K562 (cell line): ENCODE results near the gene LGALS7. TPM values are rescaled to one million over a fixed set of nuclear protein-coding genes. Genes with fewer than 3 reads are reported as not detected.

Experiments used
- ATAC-seq: fragments of 200-7000 bp; cut with Tn5 transposase; 3 replicates; pipeline ENCODE4 v1.9.1; 2020; ENCODE audit warnings: moderate library complexity
- BruUV-seq: library from RNA; stranded (reverse); fragments of 400-500 nt; replicated peaks from 2 replicates; lab custom pipeline; 2021; lab: Mats Ljungman, UMichigan
- CTCF ChIA-PET: fragments of 300-600 bp; formaldehyde crosslinking; extraction: SDS; loops from one replicate; lab custom pipeline; 2021; ENCODE audit warnings: low intra/inter-chr PET ratio; lab: Yijun Ruan, JAX
- POLR2A ChIA-PET: fragments of 300-600, 350-650 bp; sonication (Branson Sonifier 250); formaldehyde crosslinking; extraction: SDS; loops from one replicate; lab custom pipeline; 2021; ENCODE audit warnings: antibody characterized with exemption, inconsistent platforms; lab: Yijun Ruan, JAX
- DNase-seq, 4 experiments: peaks; one replicate each; pipeline versions ENCODE4 v3.0.0 to v3.0.0-alpha.2; 2011 to 2018; ENCODE audit warnings: low spot score in 3 of 4, mixed read lengths in 3 of 4; ENCODE audit errors: extremely low read depth in 1 of 4
- FAIRE-seq: peaks from 2 replicates; lab custom pipeline; 2011; peaks lifted over from hg19 to GRCh38; lab: Jason Lieb, UNC
- H2AFZ ChIP-seq: 2 replicates; pipeline ENCODE4 v1.6.0; 2011; ENCODE audit warnings: low read depth, low read length, control low read depth, inconsistent platforms
- H3K27ac ChIP-seq: fragments of 200-600 bp; 3 replicates; pipeline ENCODE4 v1.8.0; 2011; ENCODE audit warnings: low read depth, mild to moderate bottlenecking, control low read depth, inconsistent platforms, low read length, moderate library complexity, mixed read lengths; ENCODE audit errors: extremely low read depth
- H3K27me3 ChIP-seq, 2 experiments: fragments of 300-600 bp in 1 of 2; 2 replicates in 1 of 2; 3 replicates in 1 of 2; pipeline versions ENCODE4 v1.6.0 to v1.8.0; 2011; ENCODE audit warnings: inconsistent platforms in 2 of 2, low read length in 2 of 2, mild to moderate bottlenecking in 1 of 2, mixed read lengths in 1 of 2, moderate library complexity in 1 of 2; ENCODE audit not compliant: control insufficient read depth in 2 of 2, insufficient read depth in 2 of 2
- H3K36me3 ChIP-seq: fragments of 300-600 bp; 3 replicates; pipeline ENCODE4 v1.8.0; 2011; ENCODE audit warnings: mild to moderate bottlenecking, low read length, inconsistent platforms; ENCODE audit not compliant: control insufficient read depth, insufficient read depth
- H3K4me1 ChIP-seq, 2 experiments: fragments of 200-600 bp in 1 of 2; replicated peaks in 1 of 2; 2 replicates in 1 of 2; 3 replicates in 1 of 2; pipeline versions ENCODE4 v1.5.1 to v1.8.0; 2011; ENCODE audit warnings: inconsistent platforms in 2 of 2, low read length in 2 of 2, mild to moderate bottlenecking in 1 of 2, mixed read lengths in 1 of 2, moderate library complexity in 1 of 2; ENCODE audit not compliant: control insufficient read depth in 2 of 2, insufficient read depth in 2 of 2
- H3K4me2 ChIP-seq: 2 replicates; pipeline ENCODE4 v1.6.1; 2011; ENCODE audit warnings: low read length, control low read depth, inconsistent platforms, mixed read lengths; ENCODE audit not compliant: insufficient read depth
- H3K4me3 ChIP-seq: fragments of 200-600 bp; sonication (generic), shearing (Covaris generic); 2 replicates; pipeline ENCODE4 v1.5.1; 2016; ENCODE audit warnings: control low read depth, inconsistent platforms
- H3K79me2 ChIP-seq: fragments of 200-600 bp; 3 replicates; pipeline ENCODE4 v1.8.0; 2011; ENCODE audit warnings: low read length, inconsistent platforms; ENCODE audit not compliant: control insufficient read depth, insufficient read depth
- H3K9ac ChIP-seq, 2 experiments: 2 replicates each; pipeline versions ENCODE4 v1.6.0 to v1.6.1; 2011; ENCODE audit warnings: low read depth in 2 of 2, low read length in 2 of 2, control low read depth in 1 of 2, inconsistent platforms in 1 of 2, mild to moderate bottlenecking in 1 of 2, mixed read lengths in 1 of 2; ENCODE audit not compliant: insufficient read depth in 1 of 2
- H3K9me1 ChIP-seq: one replicate; pipeline ENCODE4 v1.6.0; 2011; ENCODE audit warnings: inconsistent platforms, mild to moderate bottlenecking, low read length, moderate library complexity; ENCODE audit not compliant: control insufficient read depth, insufficient read depth
- H3K9me3 ChIP-seq: replicated peaks from 2 replicates; pipeline ENCODE4 v1.5.1; 2011; ENCODE audit warnings: low read depth, low read length, inconsistent platforms; ENCODE audit not compliant: control insufficient read depth, insufficient read depth
- H4K20me1 ChIP-seq: replicated peaks from 2 replicates; pipeline ENCODE4 v1.6.1; 2011; ENCODE audit warnings: low read length, inconsistent platforms, mixed read lengths; ENCODE audit not compliant: control insufficient read depth, insufficient read depth
- CHAMP1 ChIP-seq: fragments of 450-650 bp; IDR thresholded peaks from 2 replicates; pipeline ENCODE4 v1.6.1; 2016; ENCODE audit warnings: mild to moderate bottlenecking
- KLF10 ChIP-seq: fragments of 250-450 bp; sonication (Bioruptor Pico); IDR thresholded peaks from 2 replicates; pipeline ENCODE4 v1.6.1; 2021; ENCODE audit warnings: matching md5 sums
- LEF1 ChIP-seq: fragments of 450-650 bp; IDR thresholded peaks from 2 replicates; pipeline ENCODE4 v1.6.1; 2016; ENCODE audit warnings: mild to moderate bottlenecking
- ZKSCAN3 ChIP-seq: fragments of 250-450 bp; sonication (Bioruptor Pico); IDR thresholded peaks from 2 replicates; pipeline ENCODE4 v1.4.0; 2020
- ZNF830 ChIP-seq: fragments of 250-450 bp; sonication (Bioruptor Pico); IDR thresholded peaks from 2 replicates; pipeline ENCODE4 v1.5.0; 2021; ENCODE audit warnings: mild to moderate bottlenecking
- WGBS: fragments of 100-300 bp; shearing (Covaris generic); methylation state at CpG from one replicate; pipeline ENCODE4 v1.1.6; 2016; ENCODE audit warnings: low coverage, mixed read lengths; ENCODE audit not compliant: insufficient coverage; ENCODE audit errors: missing lambda C conversion rate; 5-methylcytosine and 5-hydroxymethylcytosine counted together
- in situ Hi-C: fragments of 300-500 bp; cut with MboI; formaldehyde crosslinking; loops from 4 replicates; pipeline ENCODE4 v1.15.0; 2018; ENCODE audit warnings: inconsistent platforms, mixed read lengths
- intact Hi-C: fragments of 100-400 bp; cut with micrococcal nuclease; formaldehyde crosslinking; loops from 2 replicates; pipeline ENCODE4 v1.14.2; 2022
- polyA plus RNA-seq, 8 experiments: library from polyadenylated mRNA; depleted of rRNA in 4 of 8; stranded (reverse) in 5 of 8; unstranded in 3 of 8; fragments of >200 nt; fragmentation: Nextera tagmentation in 2 of 8; fragmentation: Illumina TruSeq in 1 of 8; extraction: Ambion mirVana in 2 of 8; extraction: Trizol in 1 of 8; gene quantifications; 2 replicates each; pipeline versions ENCODE4 v1.2.1 to v1.2.3, GENCODE V29; 2011 to 2014; ENCODE audit warnings: inconsistent platforms in 1 of 8, missing spikeins in 1 of 8
- total RNA-seq, 7 experiments: library from RNA; depleted of rRNA in 6 of 7; stranded (reverse); fragments of >200 nt in 6 of 7; fragmentation: Illumina TruSeq in 2 of 7; extraction: Trizol in 2 of 7; gene quantifications; 2 replicates each; pipeline versions ENCODE4 v1.2.1 to v1.2.3, GENCODE V29; 2011 to 2021; ENCODE audit warnings: low replicate concordance in 1 of 7

Gene LGALS7
- total and polyA plus RNA-seq, 9 of the 15 experiments (the other 6 are each of a cell fraction or from before 2014, with no cell fraction given) = not detected

DNA sequence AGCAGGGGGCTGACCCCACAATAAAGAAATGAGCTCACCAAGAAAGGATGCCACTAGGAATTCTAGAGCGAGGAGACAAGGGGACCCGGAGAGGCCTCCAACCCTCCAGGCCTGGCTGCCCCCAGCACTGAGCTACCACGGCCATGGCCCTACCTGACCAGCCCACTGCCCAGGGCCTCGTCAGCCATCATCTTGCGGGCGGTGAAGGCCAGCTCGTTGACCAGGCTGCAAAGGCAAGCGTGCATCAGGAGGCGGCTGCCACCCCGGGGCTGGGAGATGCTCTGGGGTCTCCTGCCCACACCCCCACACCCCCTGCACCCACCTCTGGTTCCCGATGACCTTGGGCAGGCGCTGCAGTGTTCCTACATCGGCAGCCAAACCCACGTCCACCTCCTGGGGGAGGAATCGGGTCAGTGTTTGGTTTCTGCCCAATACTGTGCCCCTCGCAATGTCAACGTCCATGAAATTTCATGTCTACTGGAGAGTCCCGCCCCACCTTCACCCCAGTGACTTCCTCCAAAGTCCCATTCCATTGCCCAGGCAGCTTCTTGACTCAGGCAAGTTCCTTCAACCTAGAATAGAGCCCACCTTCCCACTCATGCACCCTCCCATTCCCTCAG is 42.9 kb upstream of the LGALS7 start:
- H3K36me3 ChIP-seq = peaks cover 22% of the 10 kb centered on the region; the same call in 2 of the 3 replicates
- no peaks in the 10 kb centered on the region for H4K20me1 ChIP-seq
- no peak overlapping the region for H2AFZ ChIP-seq
- no peak overlapping the region for H3K4me3 ChIP-seq
- no peak overlapping the region for H3K4me2 ChIP-seq
- ChIA-PET POLR2A (interaction anchor here (1.5 kb wide), 1 partner anchor 15 kb away, joined by 4 read pairs; the partner anchor contains the start of gene ECH1), CTCF (no interaction called here)
- DNase-seq (no peak), FAIRE-seq (no peak), ATAC-seq (no peak)
- H3K9ac ChIP-seq = no peak overlapping the region
- H3K9me1 ChIP-seq = no peaks in the 10 kb centered on the region
- H3K27ac ChIP-seq = no peak overlapping the region
- TF ChIP-seq CHAMP1 (no peak), KLF10 (CRISPR knock-in tag) (no peak), ZNF830 (CRISPR knock-in tag) (no peak), ZKSCAN3 (CRISPR knock-in tag) (no peak), LEF1 (no peak)
- in situ Hi-C loops = no loop called here
- H3K79me2 ChIP-seq = no peaks in the 10 kb centered on the region
- peaks cover 2% of the 10 kb centered on the region; the same call in 1 of the 2 replicates for H3K9me3 ChIP-seq
- H3K4me1 ChIP-seq = peaks cover 20 to 57% of the 10 kb centered on the region in 2 experiments
- no peaks in the 10 kb centered on the region for H3K27me3 ChIP-seq
- no TSS peak for BruUV-seq
- 85% methylated on average over 16 of the region's 18 CpGs for WGBS
- intact Hi-C loops = no loop called here
